ENCODE data around the gene MT2A.
A peak's percentile ranks its signal among the peaks of the same experiment; 100 is the strongest.

The MT2A gene

GRCh38 chr16:56641166-56641565 is 32.8 kb downstream of the MT2A start:
- no peak for DNase-seq

- peak; percentile 93 for DNase-seq
Observed at GRCh38 chr16:56643080-56643778, 34.8 kb downstream of the MT2A start.

GRCh38 chr16:56643833-56644232 is 35.4 kb downstream of the MT2A start:
- no peak for DNase-seq

GRCh38 chr16:56645311-56645710 is 36.9 kb downstream of the MT2A start:
- no peak for DNase-seq

- DNase-seq = no peak
Observed at GRCh38 chr16:56645838-56646237, 37.5 kb downstream of the MT2A start.

- no peak for DNase-seq
Observed at GRCh38 chr16:56647641-56648431, 39.5 kb downstream of the MT2A start.

- no peak for DNase-seq
Observed at GRCh38 chr16:56649271-56649670, 40.9 kb downstream of the MT2A start.

- no peak for DNase-seq
Observed at GRCh38 chr16:56649820-56650219, 41.4 kb downstream of the MT2A start.

GRCh38 chr16:56651586-56651985 is 43.2 kb downstream of the MT2A start, which contains the start of gene MT1B:
MT1B (plus strand) TSS chr16:56651886; CDS start chr16:56651954, 68 bp downstream.
- DNase-seq = no peak

GRCh38 chr16:56652600-56652999 is 44.2 kb downstream of the MT2A start:
- no peak for DNase-seq

- no peak for DNase-seq
Observed at GRCh38 chr16:56653218-56653617, 44.8 kb downstream of the MT2A start.

- peak; percentile 75 for DNase-seq
Observed at GRCh38 chr16:56657555-56658326, 49.4 kb downstream of the MT2A start, which contains the start of gene MT1F. MT1F (plus strand) TSS chr16:56657959; CDS start chr16:56658059, 100 bp downstream.

GRCh38 chr16:56658327-56658875 is 50.0 kb downstream of the MT2A start:
- DNase-seq = peak; percentile 68
